LoVo (cell line): Measurements from ENCODE around the gene TNNT3.

Source experiments
- DNase-seq: peaks from one replicate; pipeline ENCODE4 v3.0.0-alpha.2; 2016; ENCODE audit warnings: low spot score

Gene TNNT3

GRCh38 chr11:1896923-1897322 is 22.6 kb upstream of the TNNT3 start:
- DNase-seq = no peak

DNA sequence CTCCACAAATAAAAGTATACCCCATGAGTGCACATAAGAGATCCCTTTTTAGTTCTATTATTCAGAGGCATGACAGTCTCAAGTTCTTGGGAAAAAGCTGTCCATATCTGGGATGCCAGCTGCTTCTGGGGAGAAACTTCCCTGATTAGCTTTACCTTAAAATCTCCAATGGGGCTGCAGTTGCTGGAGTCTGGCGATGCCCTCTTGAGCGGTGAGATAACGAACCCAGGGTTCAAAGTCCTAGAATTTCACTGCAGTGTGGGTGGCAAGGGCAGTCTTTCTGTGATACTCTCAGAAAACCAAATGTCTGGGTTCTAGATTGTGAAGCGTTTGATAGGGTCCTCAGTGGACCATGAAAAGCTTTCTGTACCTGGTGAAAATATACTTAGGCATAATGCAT is 20.4 kb upstream of the TNNT3 start:
- no peak for DNase-seq

DNA sequence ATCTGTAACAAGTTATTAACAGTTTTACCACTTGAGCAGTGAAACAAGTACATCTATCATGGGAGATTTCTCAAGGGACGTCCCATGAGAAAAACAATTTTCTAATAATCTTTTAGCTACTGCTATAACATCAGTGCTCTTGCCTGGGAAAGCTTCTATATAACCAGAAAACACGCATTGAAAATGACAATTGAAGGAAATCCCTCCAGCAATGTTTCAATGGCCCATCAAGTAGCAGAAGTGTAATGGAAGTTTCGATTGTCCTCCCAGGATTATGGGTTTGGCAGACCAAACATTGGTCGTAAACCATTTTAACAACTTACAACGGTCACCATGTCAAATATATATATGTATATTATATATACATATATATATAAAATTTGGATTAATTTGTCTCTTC is 19.8 kb upstream of the TNNT3 start:
- DNase-seq = no peak

DNA sequence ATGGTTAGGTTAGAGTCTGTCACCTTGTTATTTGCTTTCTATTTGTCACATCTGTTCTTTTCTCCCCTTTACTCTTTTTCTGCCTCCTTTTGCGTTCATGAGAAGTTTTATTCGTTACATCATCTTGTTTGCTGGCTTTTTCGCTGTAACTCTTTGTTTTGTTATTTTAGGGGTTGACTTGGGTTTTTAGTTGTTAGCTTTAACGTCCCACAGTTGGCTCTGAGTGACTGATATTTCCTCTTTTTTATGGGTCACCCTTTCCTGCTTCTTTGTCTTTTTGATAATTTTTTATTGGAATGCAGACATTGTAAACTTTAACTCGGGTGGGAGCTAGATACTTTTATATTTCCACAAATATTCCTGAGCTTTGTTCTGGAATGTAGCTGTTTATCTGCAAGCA is 13.3 kb upstream of the TNNT3 start:
- DNase-seq = no peak

DNA sequence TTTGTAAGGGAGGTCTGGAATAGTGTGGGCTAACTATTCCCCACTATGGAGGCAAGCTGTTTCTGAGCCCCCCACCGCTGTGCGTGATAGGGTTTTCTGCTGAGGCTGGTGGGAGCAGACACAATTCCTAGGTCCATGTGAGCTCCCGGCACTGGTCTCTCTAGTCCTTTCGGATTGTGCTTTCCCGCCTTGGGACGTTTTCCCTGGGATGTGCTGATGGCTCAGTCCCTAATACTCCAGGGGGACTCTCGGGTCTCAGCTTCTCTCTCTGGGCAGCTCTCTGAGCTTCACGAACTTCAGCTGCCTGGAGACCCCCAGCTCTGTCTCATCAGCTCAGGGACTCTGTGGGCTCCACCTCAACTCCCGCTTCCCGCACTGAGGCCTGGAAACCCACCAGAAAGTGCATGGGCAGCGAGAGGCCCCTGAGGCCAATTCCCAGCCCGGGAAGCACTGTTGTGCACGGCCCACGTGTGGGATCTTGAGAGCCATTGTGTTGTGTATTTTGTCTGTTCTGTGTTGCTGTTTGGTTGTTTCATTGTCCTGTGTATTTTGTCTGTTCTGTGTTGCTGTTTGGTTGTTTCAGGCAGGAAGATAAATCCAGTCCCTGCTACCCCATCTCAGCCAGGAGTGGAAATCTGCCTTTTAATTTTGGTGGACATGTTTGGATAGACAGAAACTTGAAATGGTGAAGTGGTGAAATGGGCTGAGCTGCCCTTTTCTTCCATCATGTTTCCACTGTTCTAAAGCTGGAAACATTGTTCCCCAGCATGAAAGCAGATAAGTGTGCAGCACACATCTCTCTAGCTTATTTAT is 12.7 kb upstream of the TNNT3 start:
- DNase-seq = no peak

DNA sequence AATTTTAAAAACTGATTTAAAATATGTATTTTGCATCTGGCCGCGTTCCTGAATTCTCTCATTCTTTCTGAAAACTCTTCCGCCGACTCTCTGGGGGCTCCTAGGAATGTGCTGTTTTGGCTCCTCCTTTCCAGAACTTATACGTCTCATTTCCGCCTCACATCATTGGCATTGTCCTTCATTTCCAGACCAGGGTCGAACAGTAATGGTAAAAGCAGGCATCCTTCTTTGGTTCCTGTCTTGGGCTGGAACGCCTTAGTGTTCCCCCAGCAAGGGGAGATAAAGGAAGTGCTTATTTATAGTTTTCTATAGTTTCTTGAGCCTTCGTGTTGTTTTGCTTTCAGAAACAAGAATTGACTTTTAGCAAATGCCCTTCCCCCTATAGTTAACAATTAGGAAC is 10.9 kb upstream of the TNNT3 start:
- no peak for DNase-seq

DNA sequence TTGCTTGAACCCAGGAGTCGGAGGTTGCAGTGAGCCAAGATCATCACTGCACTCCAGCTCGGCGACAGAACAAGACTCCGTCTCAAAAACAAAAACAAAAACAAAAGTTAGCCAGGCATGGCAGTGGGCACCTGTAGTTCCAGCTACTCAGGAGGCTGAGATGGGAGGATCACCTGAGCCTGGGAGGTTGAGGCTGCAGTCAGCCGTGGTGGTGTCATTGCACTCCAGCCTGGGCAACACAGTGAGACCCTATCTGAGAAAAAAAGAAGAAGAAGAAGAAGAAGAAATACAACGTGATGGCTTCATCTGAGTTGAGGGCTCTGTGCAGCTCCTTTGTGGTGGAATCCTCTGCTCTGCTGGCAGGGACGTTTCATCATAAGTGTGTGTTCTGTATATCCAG is 10.0 kb upstream of the TNNT3 start:
- DNase-seq = no peak

DNA sequence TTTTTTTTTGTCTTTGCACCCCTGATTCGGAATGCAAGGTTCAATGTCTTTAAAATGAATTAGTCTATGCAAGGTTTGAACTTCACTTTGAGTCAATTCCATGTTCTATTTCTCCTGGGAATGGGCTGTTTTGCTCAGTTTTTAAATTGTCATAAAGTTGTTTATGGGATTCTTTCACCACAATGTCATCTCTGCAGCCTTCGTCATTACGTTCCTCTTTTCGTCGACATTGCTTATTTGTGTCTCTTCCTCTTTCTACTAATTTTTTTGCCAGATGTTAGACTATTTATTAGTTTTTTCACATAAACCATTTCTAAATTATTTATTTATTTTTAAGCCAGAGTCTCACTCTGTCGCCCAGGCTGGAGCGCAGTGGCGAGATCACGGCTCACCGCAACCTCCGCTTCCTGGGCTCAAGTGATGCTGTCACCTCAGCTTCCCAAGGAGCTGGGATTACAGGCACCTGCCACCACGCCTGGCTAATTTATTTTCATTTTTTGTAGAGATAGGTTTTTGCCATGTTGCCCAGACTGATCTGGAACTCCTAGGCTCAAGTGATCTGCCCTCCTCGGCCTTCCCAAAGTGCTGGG is 7.1 kb upstream of the TNNT3 start:
- no peak for DNase-seq

GRCh38 chr11:1913271-1914060 is 6.0 kb upstream of the TNNT3 start:
- DNase-seq = no peak

DNA sequence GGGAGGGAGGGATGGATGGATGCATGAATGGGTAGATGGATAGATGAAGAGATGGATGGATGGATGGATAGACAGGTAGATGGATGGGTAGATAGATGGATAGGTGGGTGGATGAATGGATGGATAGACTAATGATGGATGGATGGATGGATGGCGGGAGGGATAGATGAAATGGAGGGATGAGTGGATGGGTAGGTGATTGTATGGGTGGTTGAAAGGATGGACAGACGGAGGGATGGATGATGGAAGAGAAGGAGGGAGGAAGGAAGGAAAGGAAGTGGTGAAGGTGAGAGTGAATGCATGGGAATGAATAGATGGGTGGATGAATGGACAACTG is 3.7 kb upstream of the TNNT3 start:
- DNase-seq = no peak

DNA sequence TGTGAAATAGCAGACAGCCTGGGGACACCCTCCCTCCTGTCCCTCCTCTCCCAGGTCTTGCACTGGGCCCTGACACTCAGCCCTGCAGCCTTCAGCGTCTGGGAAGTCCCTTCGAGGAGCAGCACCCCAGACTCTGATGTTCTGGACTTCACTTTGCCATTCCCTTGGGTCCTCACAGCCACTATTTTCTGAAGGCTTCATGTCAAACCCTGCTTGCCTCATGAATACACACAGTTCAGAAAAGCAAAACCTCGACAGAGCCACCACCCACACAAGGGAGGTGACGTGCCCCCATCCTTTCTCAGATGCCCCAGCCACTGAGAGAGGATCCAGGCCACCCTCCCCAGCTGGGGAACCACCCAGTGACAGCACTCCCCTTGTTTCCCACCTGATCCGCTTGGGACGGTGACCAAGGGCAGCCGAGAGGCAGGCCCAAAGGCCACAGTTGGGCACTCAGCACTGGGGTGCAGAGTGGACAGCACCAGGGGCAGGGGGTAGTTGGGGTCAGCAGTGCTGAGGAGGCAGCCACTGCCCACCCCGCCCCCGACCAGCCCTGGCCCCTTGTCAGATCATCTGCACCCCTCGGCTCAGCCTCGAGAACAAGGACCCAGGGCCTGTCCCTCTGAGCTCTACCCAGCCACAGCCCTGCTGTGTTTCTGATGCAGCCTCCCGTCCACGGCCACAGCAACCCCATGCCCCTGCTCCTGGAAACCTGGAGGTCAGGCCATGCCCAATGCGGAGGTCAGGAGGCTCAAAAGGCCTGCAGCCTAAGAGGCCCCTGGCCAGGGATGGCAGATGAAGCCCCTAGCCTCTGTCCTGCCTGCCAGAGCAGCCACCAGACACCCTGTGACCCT is 3.1 kb upstream of the TNNT3 start:
- DNase-seq = no peak

DNA sequence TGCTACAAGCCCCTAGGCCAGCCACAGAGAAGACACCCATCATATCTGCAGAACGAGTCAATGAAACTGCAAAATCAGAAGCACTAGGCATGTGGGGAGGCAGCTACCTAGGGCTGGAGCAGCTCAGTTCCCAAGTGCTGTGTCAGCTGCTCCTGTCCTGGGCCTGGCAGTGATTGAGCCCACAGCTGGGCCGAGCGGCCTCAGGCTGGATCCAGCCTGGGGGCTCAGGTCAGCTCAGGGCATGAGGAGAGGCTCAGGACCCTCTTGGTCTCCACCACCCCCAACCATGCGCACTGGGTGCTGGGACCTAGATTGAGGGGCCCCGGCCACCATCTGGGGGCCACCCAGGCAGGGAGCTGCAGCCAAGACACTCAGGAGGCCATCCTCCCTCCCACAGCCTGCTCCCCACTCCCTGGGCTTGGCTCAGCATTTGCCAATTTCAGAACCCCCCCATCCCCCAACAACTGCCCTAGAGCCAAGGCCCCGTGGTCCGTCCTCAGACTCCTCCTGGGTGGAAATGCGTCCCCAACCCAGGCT is 2.4 kb upstream of the TNNT3 start:
- no peak for DNase-seq

DNA sequence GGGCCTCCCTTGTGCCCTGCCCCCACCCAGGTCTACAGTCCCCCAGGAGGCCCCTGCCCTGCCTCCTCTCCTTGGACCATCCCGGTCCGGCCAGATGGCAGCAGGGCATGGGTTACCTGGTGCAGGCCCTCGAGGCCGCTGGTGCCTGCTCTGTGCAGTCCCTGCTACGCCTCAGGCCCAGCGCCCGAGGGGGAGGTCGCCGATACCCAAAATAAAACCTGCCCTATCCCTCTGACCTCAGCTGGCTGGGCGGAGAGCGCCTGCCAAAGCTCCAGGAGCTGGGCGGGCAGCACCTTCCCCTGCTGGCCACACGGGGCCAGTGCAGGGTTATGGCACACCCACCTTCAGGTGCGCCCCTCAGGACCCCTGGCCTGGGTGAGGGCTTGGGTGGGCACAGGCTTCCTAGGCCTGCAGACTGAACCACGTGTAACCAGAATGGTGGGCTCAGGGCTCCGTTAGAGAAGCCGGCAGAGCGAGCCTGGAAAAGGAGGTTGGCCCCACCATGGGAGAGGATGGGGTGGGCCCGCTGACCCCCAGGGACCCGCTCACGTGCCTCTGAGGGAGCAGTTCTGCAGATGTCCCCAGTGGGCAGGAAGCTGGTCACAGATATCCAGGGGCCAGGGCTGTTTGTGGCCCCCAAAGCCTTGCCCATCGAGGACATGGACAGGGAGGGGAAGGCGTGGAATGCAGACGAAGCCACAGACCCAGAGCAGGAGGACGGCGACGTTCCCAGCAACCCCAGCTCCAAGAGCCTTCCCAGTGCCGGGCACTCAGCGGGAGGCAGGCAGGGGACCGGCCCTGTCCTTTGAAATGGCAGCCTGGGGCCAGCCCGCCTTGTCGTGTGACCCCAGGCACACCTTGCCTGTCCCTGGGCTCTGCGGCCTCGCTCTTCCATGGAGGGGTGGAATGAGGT is 1.7 kb upstream of the TNNT3 start:
- DNase-seq = no peak

DNA sequence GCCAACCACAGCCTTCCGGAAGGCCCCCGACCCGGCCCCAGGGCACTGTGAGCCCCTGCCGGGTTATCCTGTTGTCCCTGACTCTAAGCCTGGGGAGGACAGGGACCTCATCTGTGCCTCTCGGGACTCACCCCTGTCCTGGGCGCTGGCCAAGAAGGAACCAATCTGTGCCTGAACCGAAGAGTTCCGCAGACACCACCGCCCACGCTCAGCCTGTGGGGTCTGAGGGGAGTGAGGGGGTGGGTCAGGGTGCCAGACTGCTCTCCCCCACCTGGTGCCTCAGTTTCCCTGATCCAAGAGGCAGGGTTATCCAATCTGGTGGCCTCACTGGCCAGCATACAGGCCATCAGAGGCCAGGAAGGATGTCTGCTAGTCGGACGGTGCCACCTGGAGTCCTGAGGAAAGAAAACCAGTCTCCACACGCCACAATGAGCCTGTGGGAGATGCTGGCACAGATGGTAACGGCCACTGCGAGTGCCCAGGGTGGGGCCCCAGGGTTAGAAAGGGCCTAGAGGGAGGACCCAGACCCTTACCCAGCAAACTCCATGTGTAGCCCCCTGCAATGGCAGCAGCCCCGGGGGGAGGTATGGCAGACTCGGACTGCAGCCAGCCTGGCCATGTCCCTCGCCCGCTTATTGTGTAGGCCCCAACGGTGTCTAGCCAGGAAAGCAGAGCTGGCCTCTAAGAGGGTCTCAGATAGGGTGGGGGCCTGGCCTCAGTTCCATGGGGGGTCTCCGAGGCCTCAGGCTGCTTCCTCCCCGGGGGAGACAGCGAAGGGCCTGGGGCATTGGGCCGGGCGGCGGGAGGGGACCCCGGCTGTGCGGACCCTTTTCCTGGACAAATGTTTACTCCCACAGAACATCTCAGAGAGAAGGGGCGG is 827 bp upstream of the TNNT3 start:
- no peak for DNase-seq

- DNase-seq = no peak
Observed at GRCh38 chr11:1920128-1920908, 815 bp downstream of the TNNT3 start.

DNA sequence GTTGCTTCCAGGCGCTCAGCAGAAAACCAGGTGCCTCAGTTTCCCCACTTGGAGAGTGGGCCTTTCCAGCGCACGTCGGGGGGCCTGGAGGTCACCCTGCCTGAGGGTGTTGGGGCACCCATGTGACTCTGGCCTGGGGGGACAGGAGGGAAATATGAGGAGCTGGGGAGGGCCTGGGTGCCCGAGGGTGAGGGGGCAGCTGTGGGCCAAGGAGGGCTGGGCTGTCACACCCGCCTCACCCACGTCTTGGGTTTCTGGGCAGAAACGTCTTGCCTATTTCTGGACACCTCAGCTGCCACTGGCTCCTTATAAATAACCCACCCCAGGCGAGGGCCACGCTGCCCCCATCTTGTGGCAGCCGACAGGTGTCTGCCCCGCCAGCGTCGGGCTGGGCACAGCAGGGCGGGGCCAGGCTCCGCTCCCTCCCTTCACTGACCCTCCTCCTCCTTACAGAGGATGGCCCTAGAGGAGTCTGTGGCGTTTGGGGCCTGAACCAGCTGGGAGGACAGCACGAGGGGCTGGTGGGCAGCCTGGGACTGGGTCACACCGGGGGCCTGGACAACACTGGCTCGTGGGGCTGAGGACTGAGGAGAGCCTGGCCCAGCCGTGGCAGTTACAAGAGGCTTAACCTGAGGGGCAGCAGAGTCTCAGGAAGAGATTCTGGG is 1.5 kb downstream of the TNNT3 start:
- no peak for DNase-seq

GRCh38 chr11:1921574-1922141 is 2.2 kb downstream of the TNNT3 start:
- no peak for DNase-seq

GRCh38 chr11:1922481-1923081 is 3.1 kb downstream of the TNNT3 start:
- no peak for DNase-seq
